ENCODE measurements around the gene SOX13.
A peak's percentile ranks its signal among the peaks of the same experiment; 100 is the strongest.

Gene SOX13

DNA sequence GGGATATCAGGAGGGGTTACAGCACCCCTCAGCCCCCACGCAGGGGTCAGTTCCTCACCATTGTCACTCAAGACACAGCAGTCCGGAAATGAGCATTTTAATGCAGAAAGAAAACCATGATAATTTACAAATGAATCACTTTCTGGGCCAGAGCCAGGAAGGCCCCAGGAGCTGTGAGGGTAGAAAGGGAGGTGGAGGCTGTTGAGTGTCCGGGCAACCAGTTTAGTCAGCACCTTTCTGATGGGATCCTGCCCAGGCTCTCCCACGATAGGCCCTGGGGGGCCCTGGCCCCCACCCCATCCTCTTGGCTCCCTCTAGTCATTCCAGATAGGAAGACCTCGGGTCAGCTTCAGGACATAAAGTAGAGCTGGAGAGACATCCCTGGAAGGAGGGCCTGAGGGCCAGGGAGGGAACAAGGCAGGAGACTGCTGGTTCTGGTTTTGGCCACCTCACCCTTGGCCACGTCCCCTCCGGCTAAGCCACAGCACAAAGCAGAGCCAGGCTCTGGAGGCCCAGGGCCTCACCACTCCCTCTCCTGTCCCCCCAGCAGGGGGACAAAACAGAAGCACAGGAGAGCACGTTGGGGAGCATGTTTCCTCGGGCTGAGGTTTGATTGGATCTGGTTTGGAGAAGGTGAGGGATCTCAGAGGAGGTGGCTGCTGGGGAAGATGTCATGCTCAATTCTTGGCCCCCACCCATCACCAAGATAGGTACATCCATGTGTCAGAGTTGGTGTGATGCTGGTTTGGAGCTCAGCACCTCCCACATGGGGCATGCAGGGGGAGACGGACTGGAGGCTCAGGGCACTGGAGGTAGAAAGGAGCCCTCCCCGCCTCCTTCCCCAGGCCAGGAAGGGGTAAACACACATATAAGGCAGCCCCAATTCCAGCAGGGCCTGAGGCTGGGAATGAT, 58.3 kb downstream of the SOX13 start:
- DNase-seq (ENCODE audit: low read depth in 2 of 2), result no peak

DNA sequence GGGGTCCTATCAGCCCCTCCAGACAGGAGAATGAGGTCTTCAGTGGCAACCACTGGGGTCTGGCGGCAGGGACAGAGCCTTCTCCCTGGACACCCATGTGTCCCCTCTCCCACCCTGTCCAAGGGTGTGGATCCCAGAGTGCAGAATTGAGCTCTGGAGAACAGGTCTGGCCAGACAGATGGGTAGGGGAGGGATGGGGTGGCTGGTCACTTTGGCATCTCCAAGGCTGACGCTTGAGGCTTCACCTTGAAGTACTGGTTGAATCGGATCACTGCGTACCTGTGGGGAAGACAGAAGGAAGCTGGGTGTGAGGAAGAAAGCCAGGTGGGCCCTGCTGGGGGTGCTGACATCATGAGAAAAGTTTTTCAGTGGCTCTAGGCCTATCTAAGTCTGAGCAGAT, 59.1 kb downstream of the SOX13 start:
- no peak for DNase-seq (ENCODE audit: low read depth in 2 of 2)

DNA sequence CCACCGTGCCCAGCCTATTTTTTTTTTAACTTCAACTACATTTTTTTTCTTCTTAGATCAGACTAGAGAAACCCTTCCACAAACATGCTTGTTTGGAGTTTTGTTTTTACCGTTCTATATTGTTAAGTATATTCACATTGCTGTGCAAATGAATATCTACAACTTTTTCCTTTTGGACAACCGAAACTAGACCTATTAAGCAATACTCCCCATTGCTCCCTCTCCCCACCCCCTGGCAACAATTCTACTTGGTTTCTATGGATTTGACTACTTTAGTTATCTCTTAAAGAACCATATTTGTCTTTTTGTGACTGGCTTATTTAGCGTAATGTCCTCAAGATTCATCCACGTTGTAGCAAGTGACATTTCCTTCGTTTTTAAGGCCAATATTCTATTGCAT, 59.8 kb downstream of the SOX13 start:
- no peak for DNase-seq (ENCODE audit: low read depth in 2 of 2)

DNA sequence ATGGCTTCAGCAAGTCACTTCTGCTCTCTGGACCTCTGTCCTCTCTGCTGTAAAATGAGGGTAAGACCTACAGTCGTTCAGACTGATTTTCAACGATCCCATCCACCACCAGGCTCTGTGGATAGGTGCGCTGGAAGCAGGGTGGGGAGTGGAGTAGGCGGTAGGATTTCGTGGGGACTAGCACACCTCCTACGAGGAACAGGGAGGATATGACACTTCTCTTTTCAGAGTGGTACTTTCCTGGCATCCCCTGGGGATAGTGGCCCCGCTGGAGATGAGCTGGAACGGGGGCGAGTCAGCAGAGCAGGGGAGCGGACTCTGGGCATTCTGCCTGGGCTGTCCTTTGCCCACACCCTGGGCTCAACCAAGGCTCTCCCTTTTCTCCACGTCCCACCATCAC, 61.2 kb downstream of the SOX13 start:
- DNase-seq (ENCODE audit: low read depth in 2 of 2), result no peak

GRCh38 chr1:204136814-204137213, 63.9 kb downstream of the SOX13 start:
- no peak for DNase-seq (ENCODE audit: low read depth in 2 of 2)

- DNase-seq (ENCODE audit: low read depth in 2 of 2), result no peak
These were observed 66.2 kb downstream of the SOX13 start for GRCh38 chr1:204139088-204139487.

GRCh38 chr1:204139952-204140351, 67.0 kb downstream of the SOX13 start:
- no peak for DNase-seq (ENCODE audit: low read depth in 2 of 2)

GRCh38 chr1:204141131-204141530, 68.2 kb downstream of the SOX13 start:
- DNase-seq (ENCODE audit: low read depth in 2 of 2), result no peak

GRCh38 chr1:204142032-204142974, 69.4 kb downstream of the SOX13 start:
- no peak for DNase-seq (ENCODE audit: low read depth in 2 of 2)

GRCh38 chr1:204143276-204144041, 70.5 kb downstream of the SOX13 start:
- no peak for DNase-seq (ENCODE audit: low read depth in 2 of 2)

DNA sequence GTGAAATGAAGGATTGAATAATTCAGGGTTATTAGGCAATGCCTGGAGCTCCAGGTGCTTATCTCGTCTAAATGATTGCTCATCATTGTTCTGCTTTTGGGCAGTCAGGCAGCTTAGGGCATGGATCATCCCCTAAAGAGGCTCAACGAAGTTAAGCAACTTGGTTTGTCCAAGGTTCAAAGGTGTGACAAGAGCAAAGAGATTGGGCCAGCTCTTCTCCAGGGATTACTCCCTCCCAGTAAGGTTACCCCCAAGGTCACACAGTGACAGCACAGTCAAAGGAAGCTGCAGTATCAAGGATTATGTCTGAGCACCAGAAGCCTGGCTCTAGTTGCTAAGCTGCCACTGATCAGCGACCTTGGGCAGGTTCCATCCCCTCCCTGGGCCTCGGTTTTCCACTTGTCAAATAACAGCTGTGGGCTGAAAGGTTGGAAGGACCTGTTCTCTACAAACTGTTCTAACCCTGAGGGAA, 72.2 kb downstream of the SOX13 start:
- no peak for DNase-seq (ENCODE audit: low read depth in 2 of 2)

- no peak for DNase-seq (ENCODE audit: low read depth in 2 of 2)
These were observed 73.4 kb downstream of the SOX13 start for GRCh38 chr1:204146309-204146708.

GRCh38 chr1:204146965-204147364, 74.0 kb downstream of the SOX13 start:
- no peak for DNase-seq (ENCODE audit: low read depth in 2 of 2)

GRCh38 chr1:204147406-204148383, 74.8 kb downstream of the SOX13 start:
- no peak for DNase-seq (ENCODE audit: low read depth in 2 of 2)

DNA sequence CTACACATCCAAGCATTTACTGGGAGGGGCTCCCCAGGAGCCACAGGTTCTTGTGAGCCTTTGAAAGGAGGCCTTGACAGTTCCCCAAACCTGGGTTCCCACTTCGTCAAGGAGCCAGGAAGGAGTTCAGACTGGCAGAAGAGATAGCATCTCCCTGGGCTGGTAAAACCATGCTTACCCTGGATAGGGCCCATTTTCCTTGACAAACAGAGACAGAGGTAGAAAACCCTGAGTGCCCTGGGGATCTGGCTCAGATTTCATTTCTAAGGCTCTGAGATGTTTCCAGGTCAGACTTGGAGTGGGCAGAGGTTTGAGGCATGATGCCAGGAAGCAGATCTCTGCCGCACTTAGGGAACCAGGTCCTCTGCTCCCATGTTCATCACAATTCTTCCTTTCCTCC, 76.2 kb downstream of the SOX13 start:
- no peak for DNase-seq (ENCODE audit: low read depth in 2 of 2)

- DNase-seq (ENCODE audit: low read depth in 2 of 2), result no peak
These were observed 77.0 kb downstream of the SOX13 start for GRCh38 chr1:204149635-204150565.

- DNase-seq (ENCODE audit: low read depth in 2 of 2), result no peak
These were observed 78.0 kb downstream of the SOX13 start for GRCh38 chr1:204150702-204151551.

GRCh38 chr1:204151552-204152309, 78.8 kb downstream of the SOX13 start, which contains the start of gene ETNK2:
TSS of gene ETNK2 (minus strand) at chr1:204152044. CDS start at chr1:204151852, 192 bp downstream.
- DNase-seq (ENCODE audit: low read depth in 2 of 2), result peak; percentile 33 to 50
